HFFc6 (cell line): ENCODE results near the gene CSMD2. TPM values are rescaled to one million over a fixed set of nuclear protein-coding genes. Genes with fewer than 3 reads are reported as not detected.

Source experiments
- DNase-seq: peaks from one replicate; pipeline ENCODE4 v3.0.0-alpha.2; 2018
- H3K27ac Mint-ChIP-seq: 2 replicates; pipeline ENCODE4 v1.8.0; 2020; ENCODE audit warnings: mild to moderate bottlenecking, mixed read lengths
- H3K27me3 Mint-ChIP-seq: 2 replicates; pipeline ENCODE4 v1.8.0; 2021; ENCODE audit warnings: mild to moderate bottlenecking, moderate library complexity, mixed read lengths; ENCODE audit not compliant: insufficient read depth
- H3K36me3 Mint-ChIP-seq: 2 replicates; pipeline ENCODE4 v1.8.0; 2021; ENCODE audit warnings: low read depth, mixed read lengths
- H3K4me1 Mint-ChIP-seq: 2 replicates; pipeline ENCODE4 v1.8.0; 2020; ENCODE audit warnings: low read depth, mixed read lengths
- H3K4me3 Mint-ChIP-seq: 2 replicates; pipeline ENCODE4 v1.8.0; 2020; ENCODE audit warnings: mild to moderate bottlenecking, moderate library complexity, mixed read lengths
- H3K9me3 Mint-ChIP-seq: 2 replicates; pipeline ENCODE4 v1.8.0; 2020; ENCODE audit warnings: mild to moderate bottlenecking, mixed read lengths
- total RNA-seq, 6 experiments: library from RNA; stranded (reverse); fragmentation: NEBNext Ultra II Directional; extraction: Animal tissue kit (Norgen Biotek cat#: 25700); gene quantifications; 2 replicates in 1 of 6; 3 replicates in 5 of 6; pipeline ENCODE4 v1.2.3, GENCODE V29; 2021
- TF ChIP-seq, protein P1 (sequence below): fragments of 200-600 bp; sonication (generic); IDR thresholded peaks from 2 replicates; pipeline ENCODE4 v1.5.0; 2021; ENCODE audit warnings: antibody characterized with exemption, mild to moderate bottlenecking

CSMD2 gene
- total RNA-seq, 6 experiments from 2014 or later = 0.77 to 3.2 (median 1.2) TPM

GRCh38 chr1:33468531-33468930 lies 696.5 kb downstream of the CSMD2 start:
- no peaks in the 10 kb centered on the region for H3K36me3 Mint-ChIP-seq
- H3K4me3 Mint-ChIP-seq = no peak overlapping the region
- H3K4me1 Mint-ChIP-seq = peaks cover 57% of the 10 kb centered on the region
- H3K27ac Mint-ChIP-seq = no peak overlapping the region
- no peaks in the 10 kb centered on the region for H3K9me3 Mint-ChIP-seq
- no peak for DNase-seq
- TF ChIP-seq, protein P1, sequence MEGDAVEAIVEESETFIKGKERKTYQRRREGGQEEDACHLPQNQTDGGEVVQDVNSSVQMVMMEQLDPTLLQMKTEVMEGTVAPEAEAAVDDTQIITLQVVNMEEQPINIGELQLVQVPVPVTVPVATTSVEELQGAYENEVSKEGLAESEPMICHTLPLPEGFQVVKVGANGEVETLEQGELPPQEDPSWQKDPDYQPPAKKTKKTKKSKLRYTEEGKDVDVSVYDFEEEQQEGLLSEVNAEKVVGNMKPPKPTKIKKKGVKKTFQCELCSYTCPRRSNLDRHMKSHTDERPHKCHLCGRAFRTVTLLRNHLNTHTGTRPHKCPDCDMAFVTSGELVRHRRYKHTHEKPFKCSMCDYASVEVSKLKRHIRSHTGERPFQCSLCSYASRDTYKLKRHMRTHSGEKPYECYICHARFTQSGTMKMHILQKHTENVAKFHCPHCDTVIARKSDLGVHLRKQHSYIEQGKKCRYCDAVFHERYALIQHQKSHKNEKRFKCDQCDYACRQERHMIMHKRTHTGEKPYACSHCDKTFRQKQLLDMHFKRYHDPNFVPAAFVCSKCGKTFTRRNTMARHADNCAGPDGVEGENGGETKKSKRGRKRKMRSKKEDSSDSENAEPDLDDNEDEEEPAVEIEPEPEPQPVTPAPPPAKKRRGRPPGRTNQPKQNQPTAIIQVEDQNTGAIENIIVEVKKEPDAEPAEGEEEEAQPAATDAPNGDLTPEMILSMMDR = no peak
- H3K27me3 Mint-ChIP-seq = peaks cover 3% of the 10 kb centered on the region; the same call in 1 of the 2 replicates

GRCh38 chr1:33468011-33468410 lies 697.0 kb downstream of the CSMD2 start:
- TF ChIP-seq, protein P1 = no peak
- Mint-ChIP-seq H3K9me3 (no peaks in the 10 kb centered on the region), H3K27me3 (peaks cover 5% of the 10 kb centered on the region), H3K27ac (no peak overlapping the region), H3K36me3 (no peaks in the 10 kb centered on the region), H3K4me3 (no peak overlapping the region), H3K4me1 (peaks cover 52% of the 10 kb centered on the region)
- no peak for DNase-seq

- TF ChIP-seq, protein P1 = no peak
- DNase-seq = no peak
- Mint-ChIP-seq H3K27me3 (peaks cover 7% of the 10 kb centered on the region), H3K9me3 (no peaks in the 10 kb centered on the region), H3K27ac (no peak overlapping the region), H3K4me3 (no peak overlapping the region), H3K4me1 (peaks cover 42% of the 10 kb centered on the region), H3K36me3 (no peaks in the 10 kb centered on the region)
These were observed 698.9 kb downstream of the CSMD2 start for GRCh38 chr1:33466159-33466558.

DNA sequence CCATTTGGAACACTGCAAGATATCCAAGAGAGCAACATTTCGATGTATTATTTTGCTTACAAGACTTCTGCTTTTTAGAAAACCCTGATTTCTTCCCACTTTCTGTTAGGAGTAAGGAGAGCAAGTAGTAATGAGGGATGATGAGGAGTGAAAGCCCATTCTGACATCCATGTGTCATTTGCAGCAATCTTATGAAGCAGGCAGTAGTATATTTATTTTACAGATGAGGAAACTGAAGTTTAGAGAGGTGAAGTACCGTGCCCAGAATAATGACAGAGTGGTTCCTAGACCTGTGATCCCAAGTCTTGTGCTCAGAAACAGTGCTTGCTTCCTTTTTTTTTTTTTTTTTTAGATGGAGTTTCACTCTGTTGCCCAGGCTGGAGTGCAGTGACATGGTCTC lies 699.7 kb downstream of the CSMD2 start:
- no peaks in the 10 kb centered on the region for H3K36me3 Mint-ChIP-seq
- TF ChIP-seq, protein P1 = no peak

GRCh38 chr1:33464552-33464951 lies 700.5 kb downstream of the CSMD2 start:
- H3K27ac Mint-ChIP-seq = no peak overlapping the region
- DNase-seq = no peak
- H3K4me3 Mint-ChIP-seq = no peak overlapping the region
- TF ChIP-seq, protein P1 = no peak
- peaks cover 42% of the 10 kb centered on the region for H3K4me1 Mint-ChIP-seq
- no peaks in the 10 kb centered on the region for H3K9me3 Mint-ChIP-seq
- H3K36me3 Mint-ChIP-seq = no peaks in the 10 kb centered on the region
- H3K27me3 Mint-ChIP-seq = peaks cover 7% of the 10 kb centered on the region

More for the DNA sequence above, 699.7 kb downstream of the CSMD2 start:
- Mint-ChIP-seq H3K27me3 (peaks cover 7% of the 10 kb centered on the region), H3K4me3 (no peak overlapping the region), H3K27ac (no peak overlapping the region), H3K4me1 (peaks cover 42% of the 10 kb centered on the region), H3K9me3 (no peaks in the 10 kb centered on the region)
- no peak for DNase-seq

Other genes starting within 250 kb of the CSMD2 start
- gene C1orf94, start 11.7 kb upstream of the CSMD2 start, total RNA-seq = not detected